ENCODE measurements around the gene KRTAP5-2.
"Not testable (repeated sequence)": the region's sequence is repeated elsewhere in the genome, so short reads cannot be mapped to it uniquely, and the experiment has no call there.

- not testable (repeated sequence) for TF ChIP-seq CTCF (IDR thresholded peaks at IDR 0.05; ENCODE audit: insufficient read depth, low read depth, low read length); EZH2 (IDR thresholded peaks at IDR 0.05; ENCODE audit: insufficient read depth, low read length)
Observed at GRCh38 chr11:1575756-1576155, 22.3 kb downstream of the KRTAP5-2 start.

All from astrocyte (in vitro differentiated cells and primary cell).